ENCODE data around the gene PTMA. TPM values are rescaled to one million over a fixed set of nuclear protein-coding genes. Genes with fewer than 3 reads are reported as not detected.
A peak's percentile ranks its signal among the peaks of the same experiment; 100 is the strongest.

PTMA gene
- total RNA-seq, 1 donor from 2014 or later, result 745 TPM

GRCh38 chr2:231692847-231693246 lies 15.5 kb upstream of the PTMA start:
- H3K36me3 ChIP-seq, result no peaks in the 10 kb centered on the region
- H3K4me3 ChIP-seq, result no peak overlapping the region
- intact Hi-C loops (cut with DNase I), result no loop called here
- no peak overlapping the region for H3K27ac ChIP-seq
- no peak for DNase-seq (ENCODE audit: low spot score in 2 of 2)
- TF ChIP-seq CTCF (IDR thresholded peaks at IDR 0.05), result no peak
- H3K4me1 ChIP-seq, result no peaks in the 10 kb centered on the region
- H3K9me3 ChIP-seq, result no peaks in the 10 kb centered on the region
- no peaks in the 10 kb centered on the region for H3K27me3 ChIP-seq

GRCh38 chr2:231693956-231694355 lies 14.4 kb upstream of the PTMA start:
- H3K4me1 ChIP-seq, result no peaks in the 10 kb centered on the region
- H3K4me3 ChIP-seq, result no peak overlapping the region
- no peaks in the 10 kb centered on the region for H3K36me3 ChIP-seq
- H3K27ac ChIP-seq, result no peak overlapping the region
- intact Hi-C loops (cut with DNase I), result no loop called here
- H3K27me3 ChIP-seq, result no peaks in the 10 kb centered on the region
- no peak for TF ChIP-seq CTCF (IDR thresholded peaks at IDR 0.05)
- no peak for DNase-seq (ENCODE audit: low spot score in 2 of 2)
- H3K9me3 ChIP-seq, result no peaks in the 10 kb centered on the region

GRCh38 chr2:231696004-231696367 lies 12.3 kb upstream of the PTMA start:
- no peaks in the 10 kb centered on the region for H3K27me3 ChIP-seq
- H3K27ac ChIP-seq, result no peak overlapping the region

GRCh38 chr2:231699006-231699405 lies 9.3 kb upstream of the PTMA start:
- no peaks in the 10 kb centered on the region for H3K9me3 ChIP-seq
- H3K36me3 ChIP-seq, result no peaks in the 10 kb centered on the region
- TF ChIP-seq CTCF (IDR thresholded peaks at IDR 0.05), result no peak
- H3K27me3 ChIP-seq, result no peaks in the 10 kb centered on the region
- intact Hi-C loops (cut with DNase I), result no loop called here
- H3K4me1 ChIP-seq, result no peaks in the 10 kb centered on the region
- DNase-seq (ENCODE audit: low spot score in 2 of 2), result no peak
- H3K27ac ChIP-seq, result no peak overlapping the region
- H3K4me3 ChIP-seq, result no peak overlapping the region

More at GRCh38 chr2:231696004-231696367, 12.3 kb upstream of the PTMA start:
- DNase-seq (ENCODE audit: low spot score in 2 of 2), result no peak
- Histone ChIP-seq H3K4me1 (no peaks in the 10 kb centered on the region), H3K4me3 (no peak overlapping the region), H3K9me3 (no peaks in the 10 kb centered on the region), H3K36me3 (no peaks in the 10 kb centered on the region)
- intact Hi-C loops (cut with DNase I), result no loop called here
- TF ChIP-seq CTCF (IDR thresholded peaks at IDR 0.05), result no peak

GRCh38 chr2:231701456-231702373 lies 6.6 kb upstream of the PTMA start:
- no peak overlapping the region for H3K4me3 ChIP-seq
- peak overlapping the region in 1 of 2 donors; percentile 28 for H3K27ac ChIP-seq
- DNase-seq (ENCODE audit: low spot score in 2 of 2), result no peak
- intact Hi-C loops (cut with DNase I), result no loop called here
- H3K9me3 ChIP-seq, result no peaks in the 10 kb centered on the region
- no peaks in the 10 kb centered on the region for H3K36me3 ChIP-seq
- TF ChIP-seq CTCF (IDR thresholded peaks at IDR 0.05), result no peak
- H3K4me1 ChIP-seq, result peaks cover 7 to 9% of the 10 kb centered on the region in 2 donors
- H3K27me3 ChIP-seq, result no peaks in the 10 kb centered on the region

Measured in ascending aorta (tissue), 2 donors.